ENCODE measurements around the gene ZNF536.
"Not testable (repeated sequence)": the region's sequence is repeated elsewhere in the genome, so short reads cannot be mapped to it uniquely, and the experiment has no call there.

The ZNF536 gene

GRCh38 chr19:30481823-30482222 is 109.6 kb downstream of the ZNF536 start:
- DNase-seq (ENCODE audit: low read depth in 2 of 2) = no peak

- DNase-seq (ENCODE audit: low read depth in 2 of 2) = no peak
Observed at GRCh38 chr19:30482956-30483355, 110.8 kb downstream of the ZNF536 start.

DNA sequence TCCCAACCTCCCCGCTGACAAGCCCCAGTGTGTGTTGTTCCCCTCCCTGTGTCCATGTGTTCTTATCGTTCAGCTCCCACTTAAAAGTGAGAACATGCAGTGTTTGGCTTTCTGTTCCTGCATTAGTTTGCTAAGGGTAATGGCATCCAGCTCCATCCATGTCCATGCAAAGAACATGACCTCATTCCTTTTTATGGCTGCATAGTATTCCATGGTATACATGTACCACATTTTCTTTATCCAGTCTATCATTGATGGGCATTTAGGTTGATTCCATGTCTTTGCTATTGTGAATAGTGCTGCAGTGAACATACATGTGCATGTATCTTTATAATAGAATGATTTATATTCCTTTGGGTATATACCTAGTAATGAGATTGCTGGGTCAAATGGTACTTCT is 114.1 kb downstream of the ZNF536 start:
- not testable (repeated sequence) for DNase-seq (ENCODE audit: low read depth in 2 of 2)

- no peak for DNase-seq (ENCODE audit: low read depth in 2 of 2)
Observed at GRCh38 chr19:30487178-30487577, 115.0 kb downstream of the ZNF536 start.

DNA sequence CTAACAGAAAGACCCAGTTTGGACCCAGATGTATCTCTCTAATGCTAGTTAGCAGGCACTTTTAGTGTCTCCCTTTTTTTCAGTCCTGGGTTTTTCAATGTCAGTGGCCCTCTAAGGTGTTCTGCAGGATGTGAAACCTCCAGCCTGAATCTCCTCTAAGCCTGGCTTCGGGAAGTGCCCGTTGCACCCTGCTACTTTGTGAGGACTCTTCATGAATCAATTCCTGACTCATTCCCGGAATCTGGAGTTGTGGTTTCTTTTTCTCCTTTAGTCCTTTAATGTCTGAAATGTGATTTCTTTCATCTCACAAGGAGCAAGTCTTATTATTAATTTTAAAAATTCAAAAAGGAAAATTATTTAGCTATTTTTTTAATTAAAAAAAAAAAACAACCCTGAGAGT is 116.0 kb downstream of the ZNF536 start:
- DNase-seq (ENCODE audit: low read depth in 2 of 2) = no peak

DNA sequence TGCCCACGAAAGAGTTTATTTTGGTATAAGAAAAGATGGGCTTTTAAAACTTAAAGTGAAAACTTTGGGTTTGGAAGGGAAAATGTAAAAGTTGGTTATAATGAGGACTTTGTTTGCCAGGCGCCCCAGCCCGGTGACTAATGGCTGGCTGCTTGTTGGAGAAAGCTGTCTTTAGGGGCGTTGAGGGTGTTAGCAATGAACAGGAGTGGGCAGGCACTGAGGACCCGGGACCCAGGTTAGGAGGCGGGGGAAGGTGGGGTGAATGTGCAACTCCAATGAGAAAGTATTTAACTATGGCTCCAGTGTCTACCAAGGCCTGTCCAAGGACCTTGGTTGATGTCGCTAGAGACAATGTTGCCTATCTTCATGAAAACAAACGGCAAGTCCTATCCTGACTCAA is 118.6 kb downstream of the ZNF536 start:
- DNase-seq (ENCODE audit: low read depth in 2 of 2) = no peak

- DNase-seq (ENCODE audit: low read depth in 2 of 2) = no peak
Observed at GRCh38 chr19:30492586-30493270, 120.5 kb downstream of the ZNF536 start.

GRCh38 chr19:30497034-30497433 is 124.8 kb downstream of the ZNF536 start:
- DNase-seq (ENCODE audit: low read depth in 2 of 2) = no peak

DNA sequence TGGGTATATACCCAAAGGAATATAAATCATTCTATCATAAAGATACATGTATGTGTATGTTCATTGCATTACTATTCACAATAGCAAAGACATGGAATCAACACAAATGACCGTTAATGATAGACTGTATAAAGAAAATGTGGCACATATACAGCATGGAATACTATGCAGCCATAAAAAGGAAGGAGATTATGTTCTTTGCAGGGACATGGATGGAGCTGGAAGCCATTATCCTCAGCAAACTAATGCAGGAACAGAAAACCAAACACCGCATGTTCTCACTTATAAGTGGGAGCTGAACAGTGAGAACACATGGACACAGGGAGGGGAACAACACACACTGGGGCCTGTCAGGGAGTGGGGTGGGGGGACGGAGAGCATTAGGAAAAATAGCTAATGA is 125.9 kb downstream of the ZNF536 start:
- DNase-seq (ENCODE audit: low read depth in 2 of 2) = not testable (repeated sequence)

DNA sequence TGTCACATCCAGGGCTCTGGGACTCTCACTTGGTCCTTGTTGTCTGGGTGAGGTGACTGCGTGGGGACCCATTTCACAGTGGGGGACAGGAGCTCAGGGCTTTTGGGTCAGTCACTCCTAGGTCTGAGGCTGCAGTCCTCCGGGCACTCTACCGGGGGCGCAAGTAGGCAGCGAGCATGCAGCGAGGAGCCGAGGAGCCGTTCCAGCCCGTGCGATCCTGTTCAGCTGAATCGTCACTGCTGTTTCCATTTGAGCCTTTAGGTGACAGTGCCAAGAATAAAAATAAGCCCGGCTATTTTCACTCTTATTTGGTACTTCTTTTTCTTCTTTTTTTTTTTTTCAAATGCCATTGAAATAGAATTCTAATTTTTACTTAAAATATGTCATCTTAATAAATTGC is 126.5 kb downstream of the ZNF536 start:
- no peak for DNase-seq (ENCODE audit: low read depth in 2 of 2)

DNA sequence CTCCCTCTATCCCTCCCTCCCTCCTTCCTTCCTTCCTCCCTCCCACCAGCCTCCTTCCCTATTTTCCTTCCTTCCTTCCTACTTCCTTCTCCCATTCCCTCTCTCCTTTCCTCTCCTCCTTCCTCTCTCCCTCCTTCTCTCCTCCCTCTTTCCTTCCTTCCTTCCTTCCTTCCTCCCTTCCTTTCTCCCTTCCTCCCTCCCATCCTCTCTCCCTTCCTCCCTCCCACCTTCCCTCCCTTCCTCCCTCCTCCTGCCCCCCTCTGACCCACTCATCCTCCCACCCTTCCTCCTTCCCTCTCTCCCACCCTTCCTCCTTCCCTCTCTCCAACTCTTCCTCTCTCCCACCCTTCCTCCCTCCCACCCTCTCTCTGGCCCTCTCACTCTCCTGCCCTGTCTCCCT is 132.1 kb downstream of the ZNF536 start:
- DNase-seq (ENCODE audit: low read depth in 2 of 2) = no peak

GRCh38 chr19:30512176-30513081 is 140.2 kb downstream of the ZNF536 start:
- DNase-seq (ENCODE audit: low read depth in 2 of 2) = no peak

DNA sequence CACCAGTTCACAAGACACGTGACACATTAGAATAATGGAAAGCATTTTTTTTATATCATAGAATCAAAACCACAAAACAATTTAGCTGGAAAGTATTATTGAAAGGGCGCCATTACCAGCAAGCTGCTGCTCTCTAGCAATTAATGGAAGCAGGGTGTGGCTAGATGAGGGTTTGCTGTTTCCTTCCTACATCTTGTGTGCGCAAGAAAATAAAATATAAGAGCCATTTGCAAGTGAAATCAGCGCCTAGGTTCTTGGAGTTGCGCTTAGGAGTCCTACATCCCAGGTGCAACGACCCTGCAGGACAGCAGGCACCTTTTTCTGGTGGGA is 140.9 kb downstream of the ZNF536 start:
- no peak for DNase-seq (ENCODE audit: low read depth in 2 of 2)

DNA sequence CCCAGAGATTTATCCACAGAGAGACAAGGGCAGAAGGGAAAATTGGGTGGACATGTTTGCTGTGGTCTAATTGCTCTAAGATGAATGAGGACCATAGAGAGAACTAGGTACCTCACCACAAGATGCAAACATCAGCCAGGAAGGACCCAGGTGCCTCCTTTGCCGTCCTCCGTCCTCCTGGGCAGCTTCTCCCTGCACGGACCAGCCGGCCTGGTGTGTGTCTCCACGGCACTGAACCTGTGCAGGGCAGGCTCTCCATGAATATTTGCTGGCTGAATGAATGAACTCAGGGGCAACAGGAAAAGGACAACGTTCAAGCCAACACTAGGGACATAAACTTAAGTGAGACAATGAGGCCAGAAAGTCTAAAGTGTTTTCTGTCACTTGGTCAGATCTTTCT is 143.9 kb downstream of the ZNF536 start:
- no peak for DNase-seq (ENCODE audit: low read depth in 2 of 2)

DNA sequence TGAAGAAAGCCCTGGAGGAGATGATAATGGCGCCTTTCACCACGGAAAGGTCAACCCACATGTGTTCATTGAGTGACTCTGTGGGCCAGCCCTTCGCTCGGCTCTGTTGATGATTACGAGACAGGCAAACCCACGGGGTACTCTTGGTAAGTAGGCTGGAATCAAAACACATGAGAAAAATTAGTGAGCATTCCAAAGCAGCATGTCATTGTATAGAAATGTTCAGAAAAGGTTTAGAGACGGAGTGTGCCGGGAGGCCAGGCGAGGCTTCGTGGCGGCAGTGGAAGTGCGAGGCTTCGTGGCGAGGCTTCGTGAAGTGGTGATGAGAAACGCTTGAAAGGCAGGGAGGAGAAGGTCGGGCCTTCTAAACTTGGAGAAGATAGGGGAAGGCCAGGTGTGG is 144.3 kb downstream of the ZNF536 start:
- DNase-seq (ENCODE audit: low read depth in 2 of 2) = no peak

- DNase-seq (ENCODE audit: low read depth in 2 of 2) = no peak
Observed at GRCh38 chr19:30518965-30519606, 146.9 kb downstream of the ZNF536 start.

GRCh38 chr19:30519607-30520205 is 147.5 kb downstream of the ZNF536 start:
- no peak for DNase-seq (ENCODE audit: low read depth in 2 of 2)

- no peak for DNase-seq (ENCODE audit: low read depth in 2 of 2)
Observed at GRCh38 chr19:30520735-30521479, 148.7 kb downstream of the ZNF536 start.

DNA sequence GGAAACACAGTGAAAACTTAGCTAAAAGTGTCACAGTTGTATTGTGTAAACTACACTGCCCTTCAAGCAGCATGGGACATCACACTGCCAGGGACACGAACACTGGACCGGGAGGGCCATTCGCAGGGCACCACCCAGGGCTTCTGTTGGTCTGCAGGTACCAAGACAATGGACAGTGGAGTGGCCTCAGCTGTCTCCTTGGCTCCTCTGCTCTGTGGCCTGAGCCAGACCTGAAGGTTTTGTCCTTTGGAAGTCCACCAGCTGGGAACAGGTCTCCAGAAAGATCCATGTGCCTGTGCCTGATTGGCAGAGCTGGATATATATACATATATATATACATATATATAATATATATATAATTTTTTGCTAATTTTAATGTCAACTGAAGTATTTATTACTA is 149.8 kb downstream of the ZNF536 start:
- DNase-seq (ENCODE audit: low read depth in 2 of 2) = no peak

DNA sequence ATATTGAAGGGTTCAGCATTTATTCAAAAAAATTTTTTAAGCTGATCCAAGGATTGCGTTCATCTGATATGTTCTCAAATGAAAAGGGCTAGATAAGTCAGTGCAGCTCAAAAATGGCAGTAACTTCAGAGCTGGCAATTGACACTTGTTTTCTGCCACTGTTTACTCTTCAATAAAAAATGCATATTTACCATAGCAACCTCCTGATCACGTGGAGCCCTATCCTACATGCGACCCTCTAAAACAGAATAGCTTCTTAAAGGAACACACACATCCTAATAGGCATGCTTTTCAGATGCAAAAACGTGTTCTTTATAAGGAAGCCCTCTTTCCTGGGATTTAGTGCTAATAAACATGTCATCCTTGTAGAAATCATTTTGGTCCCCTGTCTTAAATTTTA is 150.2 kb downstream of the ZNF536 start:
- DNase-seq (ENCODE audit: low read depth in 2 of 2) = no peak

- no peak for DNase-seq (ENCODE audit: low read depth in 2 of 2)
Observed at GRCh38 chr19:30523791-30524190, 151.6 kb downstream of the ZNF536 start.

DNA sequence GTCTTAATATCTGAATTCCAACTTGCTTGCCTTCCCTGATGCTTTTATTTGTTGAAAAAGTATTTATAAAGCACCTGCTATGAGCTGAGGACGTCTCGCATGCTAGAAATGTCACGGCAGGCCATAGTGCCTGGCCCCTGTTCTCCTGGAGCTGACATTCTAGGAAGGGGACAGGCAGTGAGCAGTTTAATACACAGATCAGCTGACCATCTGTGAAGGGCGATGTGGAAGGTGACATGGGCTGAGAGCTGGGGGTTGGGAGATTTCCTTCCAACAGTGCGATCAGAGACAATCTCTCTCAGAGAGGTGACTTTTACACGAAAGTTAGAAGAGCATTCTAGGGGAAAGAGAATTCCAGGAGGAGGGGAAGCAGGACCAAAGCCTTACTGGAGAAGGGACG is 153.2 kb downstream of the ZNF536 start:
- DNase-seq (ENCODE audit: low read depth in 2 of 2) = no peak
